K562 (cell line): Measurements from ENCODE around the gene ZSWIM8. TPM values are rescaled to one million over a fixed set of nuclear protein-coding genes. Genes with fewer than 3 reads are reported as not detected.

ENCODE experiments used
- CHD4 ChIP-seq: fragments of 200-600 bp; sonication (generic); IDR thresholded peaks from 3 replicates; pipeline ENCODE4 v1.6.1; 2012; ENCODE audit warnings: low read depth, mild to moderate bottlenecking, mixed read lengths, low read length, inconsistent platforms; ENCODE audit not compliant: insufficient read depth, insufficient replicate concordance, poor library complexity, severe bottlenecking
- DMBX1 ChIP-seq: fragments of 250-450 bp; sonication (Bioruptor Pico); IDR thresholded peaks from 2 replicates; pipeline ENCODE4 v1.8.0; 2022; ENCODE audit warnings: inconsistent platforms, mild to moderate bottlenecking, moderate library complexity, borderline replicate concordance
- DPF2 ChIP-seq: fragments of 450-650 bp; IDR thresholded peaks from 2 replicates; pipeline ENCODE4 v1.6.1; 2016
- ELK3 ChIP-seq: fragments of 450-650 bp; formaldehyde crosslinking; IDR thresholded peaks from 2 replicates; pipeline ENCODE4 v1.4.0; 2020; ENCODE audit warnings: mild to moderate bottlenecking
- ERF ChIP-seq: fragments of 450-650 bp; formaldehyde crosslinking; IDR thresholded peaks from 2 replicates; pipeline ENCODE4 v1.4.0; 2020; ENCODE audit warnings: mild to moderate bottlenecking, mixed read lengths
- ETS2 ChIP-seq: IDR thresholded peaks from 2 replicates; pipeline ENCODE4 v1.6.1; 2016; ENCODE audit warnings: borderline replicate concordance, missing genetic modification characterization, mild to moderate bottlenecking, moderate library complexity, missing compliant biosample characterization; ENCODE audit not compliant: poor library complexity, severe bottlenecking
- HMG20B ChIP-seq: fragments of 250-450 bp; sonication (Bioruptor Pico); IDR thresholded peaks from 2 replicates; pipeline ENCODE4 v1.5.0; 2021; ENCODE audit warnings: mild to moderate bottlenecking
- KDM2B ChIP-seq: fragments of 250-450 bp; sonication (Bioruptor Pico); IDR thresholded peaks from 2 replicates; pipeline ENCODE4 v1.8.0; 2021; ENCODE audit warnings: mild to moderate bottlenecking, moderate library complexity
- NR4A1 ChIP-seq, 2 experiments: fragments of 250-450 bp in 1 of 2; fragments of 450-650 bp in 1 of 2; sonication (Bioruptor Pico) in 1 of 2; IDR thresholded peaks; 2 replicates each; pipeline versions ENCODE4 v1.4.0 to v1.6.1; 2016 to 2020; ENCODE audit warnings: mild to moderate bottlenecking in 2 of 2, missing compliant biosample characterization in 1 of 2, missing genetic modification characterization in 1 of 2, moderate library complexity in 1 of 2
- PHTF2 ChIP-seq: fragments of 250-450 bp; sonication (Bioruptor Pico); IDR thresholded peaks from 2 replicates; pipeline ENCODE4 v1.5.0; 2021; ENCODE audit warnings: mild to moderate bottlenecking
- ZBTB17 ChIP-seq: fragments of 450-650 bp; formaldehyde crosslinking; IDR thresholded peaks from 2 replicates; pipeline ENCODE4 v1.4.0; 2020; ENCODE audit warnings: mild to moderate bottlenecking
- ZKSCAN3 ChIP-seq: fragments of 250-450 bp; sonication (Bioruptor Pico); IDR thresholded peaks from 2 replicates; pipeline ENCODE4 v1.4.0; 2020
- ZNF146 ChIP-seq: IDR thresholded peaks from one replicate; pipeline ENCODE4 v1.6.1; 2018; ENCODE audit warnings: missing compliant biosample characterization; ENCODE audit not compliant: unreplicated experiment
- ZNF696 ChIP-seq: fragments of 250-450 bp; sonication (Bioruptor Pico); conservative IDR thresholded peaks from 2 replicates; pipeline ENCODE4 v1.4.0; 2020; ENCODE audit warnings: mild to moderate bottlenecking, moderate library complexity
- ZNF717 ChIP-seq: fragments of 250-450 bp; sonication (Bioruptor Pico); IDR thresholded peaks from 2 replicates; pipeline ENCODE4 v1.5.0; 2021
- polyA plus RNA-seq, 8 experiments: library from polyadenylated mRNA; depleted of rRNA in 4 of 8; stranded (reverse) in 5 of 8; unstranded in 3 of 8; fragments of >200 nt; fragmentation: Nextera tagmentation in 2 of 8; fragmentation: Illumina TruSeq in 1 of 8; extraction: Ambion mirVana in 2 of 8; extraction: Trizol in 1 of 8; gene quantifications; 2 replicates each; pipeline versions ENCODE4 v1.2.1 to v1.2.3, GENCODE V29; 2011 to 2014; ENCODE audit warnings: inconsistent platforms in 1 of 8, missing spikeins in 1 of 8
- total RNA-seq, 7 experiments: library from RNA; depleted of rRNA in 6 of 7; stranded (reverse); fragments of >200 nt in 6 of 7; fragmentation: Illumina TruSeq in 2 of 7; extraction: Trizol in 2 of 7; gene quantifications; 2 replicates each; pipeline versions ENCODE4 v1.2.1 to v1.2.3, GENCODE V29; 2011 to 2021; ENCODE audit warnings: low replicate concordance in 1 of 7
- TF ChIP-seq, protein P1 (sequence below): fragments of 250-450 bp; sonication (Bioruptor Pico); IDR thresholded peaks from 2 replicates; pipeline ENCODE4 v1.4.0; 2020
- TF ChIP-seq, protein P2 (sequence below): fragments of 250-450 bp; sonication (Bioruptor Pico); IDR thresholded peaks from 2 replicates; pipeline ENCODE4 v1.4.0; 2020; ENCODE audit warnings: mild to moderate bottlenecking, moderate library complexity
- TF ChIP-seq, protein P3 (sequence below): IDR thresholded peaks from 2 replicates; pipeline ENCODE4 v1.6.1; 2012; ENCODE audit warnings: low read depth, low read length, improper control_type of control experiment, borderline replicate concordance

The ZSWIM8 gene
- total and polyA plus RNA-seq, 9 of the 15 experiments (the other 6 are each of a cell fraction or from before 2014, with no cell fraction given): 5.6 to 47.8 (median 26.7) TPM

DNA sequence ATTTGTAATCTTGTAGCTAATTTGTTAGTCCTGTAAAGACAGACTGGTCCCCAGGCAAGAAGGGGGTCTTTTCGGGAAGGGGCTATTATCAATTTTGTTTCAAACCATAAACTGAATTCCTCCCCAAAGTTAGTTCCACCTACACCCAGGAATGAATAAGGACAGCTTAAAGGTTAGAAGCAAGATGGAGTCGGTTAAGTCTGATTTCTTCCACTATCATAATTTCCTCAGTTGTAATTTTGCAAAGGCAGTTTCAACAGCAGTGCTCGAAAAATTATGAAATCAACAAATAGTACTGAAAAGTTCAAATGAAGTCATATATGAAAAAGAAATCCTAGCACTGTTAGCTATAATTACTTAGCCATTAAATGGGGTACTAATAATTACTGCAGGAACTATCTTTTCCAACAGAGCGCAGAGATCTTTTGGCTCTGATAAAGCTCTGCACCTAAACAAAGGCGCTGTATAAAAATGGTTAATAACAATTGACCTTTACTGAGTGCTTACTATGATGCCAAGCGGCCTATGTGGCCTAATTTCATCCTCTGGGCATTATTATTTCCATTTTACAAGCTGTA is 42.0 kb upstream of the ZSWIM8 start (continued):
- TF ChIP-seq, protein P1, sequence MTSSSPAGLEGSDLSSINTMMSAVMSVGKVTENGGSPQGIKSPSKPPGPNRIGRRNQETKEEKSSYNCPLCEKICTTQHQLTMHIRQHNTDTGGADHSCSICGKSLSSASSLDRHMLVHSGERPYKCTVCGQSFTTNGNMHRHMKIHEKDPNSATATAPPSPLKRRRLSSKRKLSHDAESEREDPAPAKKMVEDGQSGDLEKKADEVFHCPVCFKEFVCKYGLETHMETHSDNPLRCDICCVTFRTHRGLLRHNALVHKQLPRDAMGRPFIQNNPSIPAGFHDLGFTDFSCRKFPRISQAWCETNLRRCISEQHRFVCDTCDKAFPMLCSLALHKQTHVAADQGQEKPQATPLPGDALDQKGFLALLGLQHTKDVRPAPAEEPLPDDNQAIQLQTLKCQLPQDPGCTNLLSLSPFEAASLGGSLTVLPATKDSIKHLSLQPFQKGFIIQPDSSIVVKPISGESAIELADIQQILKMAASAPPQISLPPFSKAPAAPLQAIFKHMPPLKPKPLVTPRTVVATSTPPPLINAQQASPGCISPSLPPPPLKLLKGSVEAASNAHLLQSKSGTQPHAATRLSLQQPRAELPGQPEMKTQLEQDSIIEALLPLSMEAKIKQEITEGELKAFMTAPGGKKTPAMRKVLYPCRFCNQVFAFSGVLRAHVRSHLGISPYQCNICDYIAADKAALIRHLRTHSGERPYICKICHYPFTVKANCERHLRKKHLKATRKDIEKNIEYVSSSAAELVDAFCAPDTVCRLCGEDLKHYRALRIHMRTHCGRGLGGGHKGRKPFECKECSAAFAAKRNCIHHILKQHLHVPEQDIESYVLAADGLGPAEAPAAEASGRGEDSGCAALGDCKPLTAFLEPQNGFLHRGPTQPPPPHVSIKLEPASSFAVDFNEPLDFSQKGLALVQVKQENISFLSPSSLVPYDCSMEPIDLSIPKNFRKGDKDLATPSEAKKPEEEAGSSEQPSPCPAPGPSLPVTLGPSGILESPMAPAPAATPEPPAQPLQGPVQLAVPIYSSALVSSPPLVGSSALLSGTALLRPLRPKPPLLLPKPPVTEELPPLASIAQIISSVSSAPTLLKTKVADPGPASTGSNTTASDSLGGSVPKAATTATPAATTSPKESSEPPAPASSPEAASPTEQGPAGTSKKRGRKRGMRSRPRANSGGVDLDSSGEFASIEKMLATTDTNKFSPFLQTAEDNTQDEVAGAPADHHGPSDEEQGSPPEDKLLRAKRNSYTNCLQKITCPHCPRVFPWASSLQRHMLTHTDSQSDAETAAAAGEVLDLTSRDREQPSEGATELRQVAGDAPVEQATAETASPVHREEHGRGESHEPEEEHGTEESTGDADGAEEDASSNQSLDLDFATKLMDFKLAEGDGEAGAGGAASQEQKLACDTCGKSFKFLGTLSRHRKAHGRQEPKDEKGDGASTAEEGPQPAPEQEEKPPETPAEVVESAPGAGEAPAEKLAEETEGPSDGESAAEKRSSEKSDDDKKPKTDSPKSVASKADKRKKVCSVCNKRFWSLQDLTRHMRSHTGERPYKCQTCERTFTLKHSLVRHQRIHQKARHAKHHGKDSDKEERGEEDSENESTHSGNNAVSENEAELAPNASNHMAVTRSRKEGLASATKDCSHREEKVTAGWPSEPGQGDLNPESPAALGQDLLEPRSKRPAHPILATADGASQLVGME (CRISPR knock-in tag): peak; percentile 92; the same call in 1 of the 2 replicates
- peak; percentile 96; the same call in 1 of the 2 replicates for TF ChIP-seq NR4A1 (CRISPR knock-in tag; IDR thresholded peaks at IDR 0.05)
- peak; percentile 99 for TF ChIP-seq NR4A1 (tag; IDR thresholded peaks at IDR 0.05)
- peak; percentile 91 for TF ChIP-seq ELK3
- peak; percentile 69 for TF ChIP-seq ZKSCAN3 (CRISPR knock-in tag)
- peak; percentile 85 for TF ChIP-seq PHTF2 (CRISPR knock-in tag)
- peak; percentile 87 for TF ChIP-seq ZNF696 (CRISPR knock-in tag)
- TF ChIP-seq ZNF717 (CRISPR knock-in tag): peak; percentile 92
- TF ChIP-seq HMG20B: peak; percentile 90
- no peak for TF ChIP-seq ZNF146 (CRISPR knock-in tag)
- TF ChIP-seq, protein P2, sequence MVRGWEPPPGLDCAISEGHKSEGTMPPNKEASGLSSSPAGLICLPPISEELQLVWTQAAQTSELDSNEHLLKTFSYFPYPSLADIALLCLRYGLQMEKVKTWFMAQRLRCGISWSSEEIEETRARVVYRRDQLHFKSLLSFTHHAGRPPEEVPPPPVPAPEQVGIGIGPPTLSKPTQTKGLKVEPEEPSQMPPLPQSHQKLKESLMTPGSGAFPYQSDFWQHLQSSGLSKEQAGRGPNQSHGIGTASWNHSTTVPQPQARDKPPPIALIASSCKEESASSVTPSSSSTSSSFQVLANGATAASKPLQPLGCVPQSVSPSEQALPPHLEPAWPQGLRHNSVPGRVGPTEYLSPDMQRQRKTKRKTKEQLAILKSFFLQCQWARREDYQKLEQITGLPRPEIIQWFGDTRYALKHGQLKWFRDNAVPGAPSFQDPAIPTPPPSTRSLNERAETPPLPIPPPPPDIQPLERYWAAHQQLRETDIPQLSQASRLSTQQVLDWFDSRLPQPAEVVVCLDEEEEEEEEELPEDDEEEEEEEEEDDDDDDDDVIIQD (CRISPR knock-in tag): peak; percentile 92; the same call in 1 of the 2 replicates
- peak; percentile 99 for TF ChIP-seq DMBX1 (CRISPR knock-in tag)
- TF ChIP-seq, protein P3, sequence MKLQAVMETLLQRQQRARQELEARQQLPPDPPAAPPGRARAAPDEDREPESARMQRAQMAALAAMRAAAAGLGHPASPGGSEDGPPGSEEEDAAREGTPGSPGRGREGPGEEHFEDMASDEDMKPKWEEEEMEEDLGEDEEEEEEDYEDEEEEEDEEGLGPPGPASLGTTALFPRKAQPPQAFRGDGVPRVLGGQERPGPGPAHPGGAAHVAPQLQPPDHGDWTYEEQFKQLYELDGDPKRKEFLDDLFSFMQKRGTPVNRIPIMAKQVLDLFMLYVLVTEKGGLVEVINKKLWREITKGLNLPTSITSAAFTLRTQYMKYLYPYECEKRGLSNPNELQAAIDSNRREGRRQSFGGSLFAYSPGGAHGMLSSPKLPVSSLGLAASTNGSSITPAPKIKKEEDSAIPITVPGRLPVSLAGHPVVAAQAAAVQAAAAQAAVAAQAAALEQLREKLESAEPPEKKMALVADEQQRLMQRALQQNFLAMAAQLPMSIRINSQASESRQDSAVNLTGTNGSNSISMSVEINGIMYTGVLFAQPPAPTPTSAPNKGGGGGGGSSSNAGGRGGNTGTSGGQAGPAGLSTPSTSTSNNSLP: no peak
- TF ChIP-seq ZBTB17 (CRISPR knock-in tag): peak; percentile 95
- no peak for TF ChIP-seq DPF2
- TF ChIP-seq KDM2B (CRISPR knock-in tag): peak; percentile 98
- TF ChIP-seq ERF (CRISPR knock-in tag): peak; percentile 97
- TF ChIP-seq CHD4: peak; percentile 18
- peak; percentile 83 for TF ChIP-seq ETS2 (tag)
